GM19438 (cell line): ENCODE results near the gene HS6ST1.
"Not testable (repeated sequence)": the region's sequence is repeated elsewhere in the genome, so short reads cannot be mapped to it uniquely, and the experiment has no call there.

Experiments
- ATAC-seq: cut with Tn5 transposase; IDR thresholded peaks from one replicate; pipeline ENCODE4 v1.9.1; 2021; ENCODE audit warnings: low read depth; ENCODE audit not compliant: unreplicated experiment

HS6ST1 gene

GRCh38 chr2:128252501-128252900, 66.2 kb downstream of the HS6ST1 start:
- ATAC-seq, result no peak

GRCh38 chr2:128252086-128252485, 66.6 kb downstream of the HS6ST1 start:
- not testable (repeated sequence) for ATAC-seq

- no peak for ATAC-seq
Observed at GRCh38 chr2:128250229-128251025, 68.2 kb downstream of the HS6ST1 start.

GRCh38 chr2:128249555-128249954, 69.1 kb downstream of the HS6ST1 start:
- ATAC-seq, result no peak

GRCh38 chr2:128245813-128246212, 72.9 kb downstream of the HS6ST1 start:
- no peak for ATAC-seq

GRCh38 chr2:128241896-128242295, 76.8 kb downstream of the HS6ST1 start:
- ATAC-seq, result no peak

GRCh38 chr2:128237911-128238697, 80.6 kb downstream of the HS6ST1 start:
- no peak for ATAC-seq

- no peak for ATAC-seq
Observed at GRCh38 chr2:128237081-128237534, 81.6 kb downstream of the HS6ST1 start.

GRCh38 chr2:128236491-128237035, 82.1 kb downstream of the HS6ST1 start:
- no peak for ATAC-seq

GRCh38 chr2:128235581-128235980, 83.1 kb downstream of the HS6ST1 start:
- no peak for ATAC-seq

GRCh38 chr2:128234613-128235012, 84.1 kb downstream of the HS6ST1 start:
- ATAC-seq, result no peak

GRCh38 chr2:128233790-128234395, 84.8 kb downstream of the HS6ST1 start:
- no peak for ATAC-seq

GRCh38 chr2:128232965-128233789, 85.5 kb downstream of the HS6ST1 start:
- peak; percentile 98 for ATAC-seq

- no peak for ATAC-seq
Observed at GRCh38 chr2:128228894-128229293, 89.8 kb downstream of the HS6ST1 start.

- ATAC-seq, result no peak
Observed at GRCh38 chr2:128227862-128228261, 90.8 kb downstream of the HS6ST1 start.

- no peak for ATAC-seq
Observed at GRCh38 chr2:128219891-128220290, 98.8 kb downstream of the HS6ST1 start.

- no peak for ATAC-seq
Observed at GRCh38 chr2:128217671-128218070, 101.0 kb downstream of the HS6ST1 start.

GRCh38 chr2:128215897-128216642, 102.6 kb downstream of the HS6ST1 start:
- no peak for ATAC-seq
